H1 (cell line): Measurements from ENCODE around the gene CNBD2. TPM values are rescaled to one million over a fixed set of nuclear protein-coding genes. Genes with fewer than 3 reads are reported as not detected.

ENCODE experiments used
- CTCF ChIA-PET: fragments of 300-600 bp; sonication (Branson Sonifier 250); formaldehyde crosslinking; loops from one replicate; lab custom pipeline; 2021; ENCODE audit not compliant: partially characterized antibody; lab: Charles Lee
- POLR2A ChIA-PET: fragments of 300-600 bp; sonication (Branson Sonifier 250); formaldehyde crosslinking; loops from one replicate; lab custom pipeline; 2021; ENCODE audit warnings: inconsistent platforms; ENCODE audit not compliant: partially characterized antibody; lab: Charles Lee
- DNase-seq, 2 experiments: peaks; one replicate each; pipeline versions ENCODE4 v3.0.0 to v3.0.0-alpha.2; 2010 to 2022; ENCODE audit warnings: low spot score in 2 of 2, low read depth in 1 of 2, mixed read lengths in 1 of 2
- FAIRE-seq: peaks from 2 replicates; lab custom pipeline; 2011; peaks lifted over from hg19 to GRCh38; lab: Jason Lieb, UNC
- H2AFZ ChIP-seq: 2 replicates; pipeline ENCODE4 v1.8.1; 2012; ENCODE audit warnings: low read length, inconsistent platforms
- H2AK5ac ChIP-seq: 2 replicates; pipeline ENCODE4 v1.6.1; 2013; ENCODE audit warnings: low read depth, low read length
- H2BK120ac ChIP-seq: replicated peaks from 2 replicates; pipeline ENCODE3; 2013; ENCODE audit warnings: low read depth, low read length, inconsistent platforms
- H2BK12ac ChIP-seq: 2 replicates; pipeline ENCODE4 v1.6.1; 2013; ENCODE audit warnings: low read depth, low read length
- H2BK15ac ChIP-seq: 2 replicates; pipeline ENCODE4 v1.6.1; 2013; ENCODE audit warnings: low read length
- H2BK20ac ChIP-seq: 2 replicates; pipeline ENCODE4 v1.6.1; 2013; ENCODE audit warnings: low read length
- H2BK5ac ChIP-seq: 2 replicates; pipeline ENCODE4 v1.6.1; 2013; ENCODE audit warnings: low read depth, low read length
- H3K14ac ChIP-seq: 2 replicates; pipeline ENCODE4 v1.6.1; 2013; ENCODE audit warnings: inconsistent platforms; ENCODE audit not compliant: insufficient read length
- H3K18ac ChIP-seq: 2 replicates; pipeline ENCODE4 v1.6.1; 2013; ENCODE audit warnings: low read length; ENCODE audit errors: extremely low read depth
- H3K23ac ChIP-seq: 2 replicates; pipeline ENCODE4 v1.6.1; 2013; ENCODE audit warnings: inconsistent platforms; ENCODE audit not compliant: insufficient read length
- H3K23me2 ChIP-seq: 2 replicates; pipeline ENCODE4 v1.6.1; 2013; ENCODE audit warnings: low read depth, low read length
- H3K27ac ChIP-seq: 2 replicates; pipeline ENCODE4 v1.6.1; 2011; ENCODE audit warnings: low read depth, low read length, inconsistent platforms
- H3K27me3 ChIP-seq, 4 experiments: replicated peaks in 1 of 4; 1 replicate in 1 of 4; 2 replicates in 3 of 4; pipeline versions ENCODE4 v1.6.1 to v1.8.1; 2011 to 2013; ENCODE audit warnings: low read length in 3 of 4, mild to moderate bottlenecking in 3 of 4, inconsistent platforms in 2 of 4, mixed read lengths in 2 of 4, moderate library complexity in 1 of 4; ENCODE audit not compliant: control insufficient read depth in 3 of 4, insufficient read depth in 3 of 4; ENCODE audit errors: extremely low read depth in 1 of 4
- H3K36me3 ChIP-seq, 4 experiments: 2 replicates each; pipeline versions ENCODE4 v1.6.1 to v1.8.1; 2011 to 2013; ENCODE audit warnings: mild to moderate bottlenecking in 4 of 4, low read length in 3 of 4, moderate library complexity in 2 of 4, control low read depth in 1 of 4, inconsistent platforms in 1 of 4; ENCODE audit not compliant: insufficient read depth in 4 of 4, control insufficient read depth in 2 of 4
- H3K4ac ChIP-seq: replicated peaks from 2 replicates; pipeline ENCODE3; 2013; ENCODE audit warnings: low read length, low read depth, mixed read lengths, inconsistent platforms; ENCODE audit not compliant: insufficient read length
- H3K4me1 ChIP-seq, 4 experiments: replicated peaks in 1 of 4; 1 replicate in 1 of 4; 2 replicates in 3 of 4; pipeline versions ENCODE4 v1.6.1 to v1.8.1; 2011 to 2013; ENCODE audit warnings: low read length in 3 of 4, inconsistent platforms in 2 of 4, mixed read lengths in 1 of 4; ENCODE audit not compliant: insufficient read depth in 4 of 4, control insufficient read depth in 3 of 4
- H3K4me2 ChIP-seq, 2 experiments: 2 replicates each; pipeline versions ENCODE4 v1.6.1 to v1.8.1; 2011 to 2013; ENCODE audit warnings: low read depth in 2 of 2, low read length in 2 of 2, control low read depth in 1 of 2, inconsistent platforms in 1 of 2, mild to moderate bottlenecking in 1 of 2; ENCODE audit not compliant: insufficient read depth in 1 of 2
- H3K4me3 ChIP-seq, 4 experiments: fragments of 200-600, 300-600 bp in 1 of 4; sonication (generic), shearing (Covaris generic), sonication (Bioruptor Twin) in 1 of 4; 2 replicates each; pipeline versions ENCODE4 v1.5.1 to v1.8.1; 2011 to 2016; ENCODE audit warnings: low read length in 4 of 4, low read depth in 3 of 4, control low read depth in 2 of 4, inconsistent platforms in 2 of 4, mild to moderate bottlenecking in 2 of 4, mixed read lengths in 1 of 4, moderate library complexity in 1 of 4; ENCODE audit not compliant: insufficient read depth in 2 of 4; ENCODE audit errors: extremely low read depth in 1 of 4
- H3K56ac ChIP-seq: replicated peaks from 2 replicates; pipeline ENCODE3; 2013; ENCODE audit warnings: low read depth, mild to moderate bottlenecking, mixed read lengths, low read length, inconsistent platforms; ENCODE audit not compliant: insufficient read length
- H3K79me1 ChIP-seq: 2 replicates; pipeline ENCODE4 v1.6.1; 2013; ENCODE audit warnings: low read depth, low read length, control low read depth
- H3K79me2 ChIP-seq, 2 experiments: 2 replicates each; pipeline versions ENCODE4 v1.6.1 to v1.8.1; 2012 to 2013; ENCODE audit warnings: low read length in 2 of 2, mild to moderate bottlenecking in 2 of 2, inconsistent platforms in 1 of 2; ENCODE audit not compliant: insufficient read depth in 2 of 2, control insufficient read depth in 1 of 2
- H3K9ac ChIP-seq, 4 experiments: replicated peaks in 1 of 4; 1 replicate in 1 of 4; 2 replicates in 3 of 4; pipeline versions ENCODE4 v1.6.1 to v1.8.1; 2011 to 2013; ENCODE audit warnings: low read depth in 3 of 4, low read length in 3 of 4, control low read depth in 2 of 4, mild to moderate bottlenecking in 2 of 4, moderate library complexity in 2 of 4, inconsistent platforms in 1 of 4; ENCODE audit errors: extremely low read depth in 1 of 4
- H3K9me3 ChIP-seq, 2 experiments: 2 replicates each; pipeline versions ENCODE4 v1.6.1 to v1.8.1; 2012 to 2013; ENCODE audit warnings: mild to moderate bottlenecking in 2 of 2, moderate library complexity in 2 of 2, control low read depth in 1 of 2, inconsistent platforms in 1 of 2, low read depth in 1 of 2, low read length in 1 of 2, mixed read lengths in 1 of 2; ENCODE audit not compliant: insufficient read depth in 2 of 2
- H4K20me1 ChIP-seq, 2 experiments: replicated peaks in 1 of 2; 2 replicates each; pipeline versions ENCODE3 to v1.8.1; 2011 to 2013; ENCODE audit warnings: inconsistent platforms in 2 of 2, low read length in 2 of 2, mild to moderate bottlenecking in 1 of 2; ENCODE audit not compliant: insufficient read depth in 2 of 2, control insufficient read depth in 1 of 2
- H4K5ac ChIP-seq: 2 replicates; pipeline ENCODE4 v1.6.1; 2013; ENCODE audit warnings: low read length, low read depth, mixed read lengths, inconsistent platforms; ENCODE audit not compliant: insufficient read length
- H4K8ac ChIP-seq: 2 replicates; pipeline ENCODE4 v1.8.0; 2013; ENCODE audit warnings: mild to moderate bottlenecking, moderate library complexity, low read length, inconsistent platforms; ENCODE audit not compliant: insufficient read depth; ENCODE audit errors: extremely low read depth
- H4K91ac ChIP-seq: replicated peaks from 2 replicates; pipeline ENCODE3; 2013; ENCODE audit warnings: low read length, mixed read lengths, inconsistent platforms; ENCODE audit not compliant: insufficient read length
- KDM1A ChIP-seq: fragments of 200-600, 300-600 bp; sonication (generic); IDR thresholded peaks from 2 replicates; pipeline ENCODE4 v1.7.1; 2016; ENCODE audit warnings: mild to moderate bottlenecking, low read length, borderline replicate concordance
- ZNF274 ChIP-seq: IDR thresholded peaks from 2 replicates; pipeline ENCODE4 v1.7.0; 2012; ENCODE audit warnings: low read length, borderline replicate concordance; ENCODE audit errors: extremely low read depth
- WGBS, 2 experiments: shearing (Covaris generic) in 1 of 2; methylation state at CpG; one replicate each; pipeline versions ENCODE4 v1.1.6 to v1.1.7; 2013 to 2015; ENCODE audit warnings: low lambda C conversion rate in 2 of 2, mixed read lengths in 2 of 2, inconsistent platforms in 1 of 2, low coverage in 1 of 2, missing lambda C conversion rate in 1 of 2; ENCODE audit not compliant: insufficient replicate concordance in 2 of 2, insufficient coverage in 1 of 2, insufficient read length in 1 of 2; ENCODE audit errors: extremely low coverage in 1 of 2, missing lambda C conversion rate in 1 of 2; 5-methylcytosine and 5-hydroxymethylcytosine counted together
- polyA plus RNA-seq, 7 experiments: library from polyadenylated mRNA; depleted of rRNA in 3 of 7; stranded (reverse) in 5 of 7; unstranded in 2 of 7; fragments of >200 nt in 5 of 7; fragments of 200-250 nt in 2 of 7; gene quantifications; 1 replicate in 5 of 7; 2 replicates in 1 of 7; 4 replicates in 1 of 7; pipeline versions ENCODE4 v1.2.1 to v1.2.3, GENCODE V29; 2011 to 2013; ENCODE audit warnings: missing spikeins in 2 of 7, mixed read lengths in 2 of 7
- total RNA-seq: library from RNA; stranded (reverse); fragmentation: NEBNext Ultra II Directional; extraction: Animal tissue kit (Norgen Biotek cat#: 25700); gene quantifications from 2 replicates; pipeline ENCODE4 v1.2.1, GENCODE V29; 2021

CNBD2 gene
- total and polyA plus RNA-seq, 2 of the 8 experiments (the other 6 are each of a cell fraction or from before 2014, with no cell fraction given), result 2.6 to 4.5 TPM

DNA sequence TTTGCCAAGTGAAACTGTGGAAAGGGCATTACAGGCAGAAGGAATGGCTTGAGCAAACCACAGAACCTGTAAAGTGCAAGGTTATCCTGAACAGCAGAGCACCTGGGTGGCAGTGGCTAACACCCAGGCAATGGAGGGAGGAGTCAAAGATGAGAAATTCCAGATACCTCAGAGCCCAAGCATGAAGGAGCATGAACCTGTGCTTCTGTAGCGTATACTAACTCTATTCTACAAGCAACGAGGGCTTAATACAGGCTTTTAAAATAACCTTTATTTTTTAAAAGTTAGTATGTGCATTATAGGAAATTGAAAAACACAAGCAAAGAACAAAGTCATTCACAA is 77.0 kb downstream of the CNBD2 start:
- H3K56ac ChIP-seq, result no peak overlapping the region
- no peak overlapping the region for H2BK15ac ChIP-seq
- no peak overlapping the region for H3K18ac ChIP-seq
- no peaks in the 10 kb centered on the region for H3K4me1 ChIP-seq
- no peaks in the 10 kb centered on the region for H3K23me2 ChIP-seq
- H4K5ac ChIP-seq, result no peak overlapping the region
- no peaks in the 10 kb centered on the region for H3K27me3 ChIP-seq
- no peaks in the 10 kb centered on the region for H3K36me3 ChIP-seq
- no peak overlapping the region for H4K91ac ChIP-seq
- no peak overlapping the region for H3K4ac ChIP-seq
- H3K9ac ChIP-seq, result no peak overlapping the region
- FAIRE-seq, result no peak
- no peak overlapping the region for H2BK5ac ChIP-seq
- no peak overlapping the region for H2AK5ac ChIP-seq
- H2BK20ac ChIP-seq, result no peak overlapping the region
- H3K23ac ChIP-seq, result no peak overlapping the region
- ChIA-PET POLR2A (interaction anchor here (0.6 to 1.5 kb wide), 4 partner anchors 8 to 94 kb away, joined by 3 to 4 read pairs (median 3); no protein-coding TSS in a partner anchor), CTCF (interaction anchor here (0.7 kb wide), 1 partner anchor 15 kb away, joined by 3 read pairs; no protein-coding TSS in a partner anchor)
- H4K8ac ChIP-seq, result no peak overlapping the region
- no peak overlapping the region for H2BK120ac ChIP-seq
- no peak overlapping the region for H3K4me3 ChIP-seq
- no peaks in the 10 kb centered on the region for H3K79me1 ChIP-seq
- H3K4me2 ChIP-seq, result no peak overlapping the region
- H3K14ac ChIP-seq, result no peak overlapping the region
- no peak for DNase-seq
- WGBS, 2 experiments, result 95% methylated on average over 2 of the region's 2 CpGs; no CpG with 5 or more reads in 1 of the 2 experiments
- peaks cover 0 to 51% of the 10 kb centered on the region in 2 experiments; a peak in 3 of 4 replicates for H3K79me2 ChIP-seq
- H4K20me1 ChIP-seq, result peaks cover 10 to 14% of the 10 kb centered on the region in 2 experiments
- no peak overlapping the region for H3K27ac ChIP-seq
- H2BK12ac ChIP-seq, result no peak overlapping the region
- no peaks in the 10 kb centered on the region for H3K9me3 ChIP-seq
- H2AFZ ChIP-seq, result no peak overlapping the region
- no peak for TF ChIP-seq ZNF274
- TF ChIP-seq KDM1A, result no peak
